ENCODE results near the gene AKAP8L. TPM values are rescaled to one million over a fixed set of nuclear protein-coding genes. Genes with fewer than 3 reads are reported as not detected.
A peak's percentile ranks its signal among the peaks of the same experiment; 100 is the strongest.

The AKAP8L gene
- total and polyA plus RNA-seq, 10 of the 15 experiments (the other 5 are each of a cell fraction or from before 2014, with no cell fraction given) = 0.66 to 64.3 (median 40.0) TPM

GRCh38 chr19:15331419-15332310 is 87.1 kb downstream of the AKAP8L start (continued):
- TF ChIP-seq ZBTB40 (IDR thresholded peaks at IDR 0.05; ENCODE audit: borderline replicate concordance) (no peak), PAX8 (IDR thresholded peaks at IDR 0.05) (no peak), PAX5 (IDR thresholded peaks at IDR 0.05; ENCODE audit: borderline replicate concordance, low read depth, low read length) (no peak), CBFB (IDR thresholded peaks at IDR 0.05; ENCODE audit: low read depth) (no peak), YY1 (IDR thresholded peaks at IDR 0.05; ENCODE audit: low read depth, low read length) (peak; percentile 90), JUNB (IDR thresholded peaks at IDR 0.05) (no peak), DPF2 (IDR thresholded peaks at IDR 0.05) (peak; percentile 83), ZBTB11 (CRISPR knock-in tag; IDR thresholded peaks at IDR 0.05) (0 out of 2 replicates have a peak, but pooled peaks have one; percentile 18), CHD4 (IDR thresholded peaks at IDR 0.05) (no peak), NR2C1 (IDR thresholded peaks at IDR 0.05) (no peak), REST (IDR thresholded peaks at IDR 0.05; ENCODE audit: low read depth, low read length) (no peak), CBX3 (IDR thresholded peaks at IDR 0.05; ENCODE audit: borderline replicate concordance, low read depth) (no peak), FOS (IDR thresholded peaks at IDR 0.05; ENCODE audit: borderline replicate concordance, extremely low read depth, insufficient read length) (no peak), SMARCA5 (IDR thresholded peaks at IDR 0.05) (peak; percentile 68; the same call in 1 of the 2 replicates), BRCA1 (IDR thresholded peaks at IDR 0.05; ENCODE audit: low read depth, low read length) (no peak)
- TF ChIP-seq, protein P1, sequence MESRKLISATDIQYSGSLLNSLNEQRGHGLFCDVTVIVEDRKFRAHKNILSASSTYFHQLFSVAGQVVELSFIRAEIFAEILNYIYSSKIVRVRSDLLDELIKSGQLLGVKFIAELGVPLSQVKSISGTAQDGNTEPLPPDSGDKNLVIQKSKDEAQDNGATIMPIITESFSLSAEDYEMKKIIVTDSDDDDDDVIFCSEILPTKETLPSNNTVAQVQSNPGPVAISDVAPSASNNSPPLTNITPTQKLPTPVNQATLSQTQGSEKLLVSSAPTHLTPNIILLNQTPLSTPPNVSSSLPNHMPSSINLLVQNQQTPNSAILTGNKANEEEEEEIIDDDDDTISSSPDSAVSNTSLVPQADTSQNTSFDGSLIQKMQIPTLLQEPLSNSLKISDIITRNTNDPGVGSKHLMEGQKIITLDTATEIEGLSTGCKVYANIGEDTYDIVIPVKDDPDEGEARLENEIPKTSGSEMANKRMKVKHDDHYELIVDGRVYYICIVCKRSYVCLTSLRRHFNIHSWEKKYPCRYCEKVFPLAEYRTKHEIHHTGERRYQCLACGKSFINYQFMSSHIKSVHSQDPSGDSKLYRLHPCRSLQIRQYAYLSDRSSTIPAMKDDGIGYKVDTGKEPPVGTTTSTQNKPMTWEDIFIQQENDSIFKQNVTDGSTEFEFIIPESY (IDR thresholded peaks at IDR 0.05) = no peak
